Neural progenitor cell (in vitro differentiated cells): ENCODE measurements around the gene ST7L. TPM values are rescaled to one million over a fixed set of nuclear protein-coding genes. Genes with fewer than 3 reads are reported as not detected.

Experiments
- DNase-seq: peaks from one replicate; pipeline ENCODE4 v3.0.0-alpha.2; 2016; ENCODE audit warnings: low spot score
- H2AFZ ChIP-seq: fragments of 200-600 bp; sonication (generic); replicated peaks from 2 replicates; pipeline ENCODE4 v1.6.1; 2016; ENCODE audit warnings: antibody characterized with exemption
- H3F3A ChIP-seq: fragments of 200-600 bp; sonication (generic); 2 replicates; pipeline ENCODE4 v1.6.1; 2016; ENCODE audit warnings: antibody characterized with exemption, low read depth
- H3K27ac ChIP-seq: fragments of 200-600 bp; sonication (generic); 2 replicates; pipeline ENCODE4 v1.5.1; 2016; ENCODE audit warnings: mild to moderate bottlenecking
- H3K27me3 ChIP-seq: fragments of 200-600 bp; sonication (generic); 2 replicates; pipeline ENCODE4 v1.6.1; 2016; ENCODE audit warnings: mild to moderate bottlenecking, moderate library complexity
- H3K36me3 ChIP-seq: fragments of 200-600 bp; sonication (generic); 2 replicates; pipeline ENCODE4 v1.5.1; 2016
- H3K4me1 ChIP-seq: fragments of 200-600 bp; sonication (generic); 2 replicates; pipeline ENCODE4 v1.6.1; 2016; ENCODE audit warnings: mixed run types
- H3K4me2 ChIP-seq: fragments of 200-600 bp; sonication (generic); 2 replicates; pipeline ENCODE4 v1.6.1; 2016
- H3K4me3 ChIP-seq: fragments of 200-600 bp; sonication (generic); 2 replicates; pipeline ENCODE4 v1.5.1; 2016
- H3K79me2 ChIP-seq: fragments of 200-600 bp; sonication (generic); 2 replicates; pipeline ENCODE4 v1.6.1; 2016; ENCODE audit warnings: low read depth
- H3K9ac ChIP-seq: fragments of 200-600 bp; sonication (generic); 2 replicates; pipeline ENCODE4 v1.6.1; 2016
- H3K9me3 ChIP-seq: fragments of 200-600 bp; sonication (generic); 2 replicates; pipeline ENCODE4 v1.5.1; 2016; ENCODE audit warnings: low read depth
- H4K20me1 ChIP-seq: fragments of 200-600 bp; sonication (generic); 2 replicates; pipeline ENCODE4 v1.6.1; 2016; ENCODE audit warnings: low read depth
- H3K27ac Mint-ChIP-seq: 3 replicates; pipeline ENCODE4 v1.8.0; 2021; ENCODE audit warnings: mixed read lengths
- H3K27me3 Mint-ChIP-seq: 2 replicates; pipeline ENCODE4 v1.8.0; 2022; ENCODE audit warnings: low read depth, mild to moderate bottlenecking, inconsistent platforms, moderate library complexity, mixed read lengths; ENCODE audit not compliant: insufficient read depth
- H3K36me3 Mint-ChIP-seq: 3 replicates; pipeline ENCODE4 v1.8.0; 2021; ENCODE audit warnings: mixed read lengths
- H3K4me1 Mint-ChIP-seq: 3 replicates; pipeline ENCODE4 v1.8.0; 2021; ENCODE audit warnings: mixed read lengths
- H3K4me3 Mint-ChIP-seq: 3 replicates; pipeline ENCODE4 v1.8.0; 2021; ENCODE audit warnings: mild to moderate bottlenecking, moderate library complexity, mixed read lengths
- H3K9me3 Mint-ChIP-seq: 3 replicates; pipeline ENCODE4 v1.8.0; 2020; ENCODE audit warnings: mixed read lengths
- EZH2 ChIP-seq: fragments of 200-600 bp; sonication (generic); IDR thresholded peaks from 2 replicates; pipeline ENCODE4 v1.6.1; 2017; ENCODE audit warnings: antibody characterized with exemption, mild to moderate bottlenecking, moderate library complexity
- EZH2phosphoT487 ChIP-seq: fragments of 200-600 bp; sonication (generic); IDR thresholded peaks from 2 replicates; pipeline ENCODE4 v1.6.1; 2017; ENCODE audit warnings: antibody characterized with exemption
- total RNA-seq: library from RNA; depleted of rRNA; stranded (reverse); fragments of >200 nt; gene quantifications from 2 replicates; pipeline ENCODE4 v1.2.3, GENCODE V29; 2015; ENCODE audit warnings: low replicate concordance
- TF ChIP-seq, protein P1 (sequence below): fragments of 200-600 bp; sonication (generic); IDR thresholded peaks from 2 replicates; pipeline ENCODE4 v1.5.1; 2017; ENCODE audit warnings: antibody characterized with exemption, mild to moderate bottlenecking

ST7L gene
- total RNA-seq, 1 donor from 2014 or later: 26.1 TPM

DNA sequence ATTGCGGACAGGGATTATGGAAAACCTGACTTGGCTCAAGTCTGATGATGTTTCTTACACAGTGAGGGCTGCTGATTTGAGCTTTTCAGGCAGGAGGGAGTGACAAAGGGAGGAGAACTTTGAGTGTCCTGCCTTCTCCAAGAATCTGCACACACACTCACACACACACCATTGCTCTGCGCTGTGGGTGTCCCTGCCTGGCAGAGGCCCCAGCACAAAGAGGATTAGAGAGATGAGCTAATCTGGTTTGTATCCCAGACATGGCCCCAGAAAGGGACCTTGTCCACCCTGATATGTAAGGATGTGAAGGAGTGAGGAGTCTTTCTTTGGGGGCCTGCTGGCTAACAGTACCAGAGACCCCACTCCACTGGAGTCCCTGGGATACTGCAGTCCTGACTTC lies 116.1 kb downstream of the ST7L start:
- Mint-ChIP-seq H3K27me3 (peaks cover 13% of the 10 kb centered on the region), H3K4me3 (peak overlapping the region; percentile 78), H3K9me3 (no peaks in the 10 kb centered on the region), H3K27ac (peak overlapping the region; percentile 95), H3K4me1 (peaks cover 54% of the 10 kb centered on the region), H3K36me3 (no peaks in the 10 kb centered on the region)
- TF ChIP-seq EZH2: no peak
- TF ChIP-seq, protein P1, sequence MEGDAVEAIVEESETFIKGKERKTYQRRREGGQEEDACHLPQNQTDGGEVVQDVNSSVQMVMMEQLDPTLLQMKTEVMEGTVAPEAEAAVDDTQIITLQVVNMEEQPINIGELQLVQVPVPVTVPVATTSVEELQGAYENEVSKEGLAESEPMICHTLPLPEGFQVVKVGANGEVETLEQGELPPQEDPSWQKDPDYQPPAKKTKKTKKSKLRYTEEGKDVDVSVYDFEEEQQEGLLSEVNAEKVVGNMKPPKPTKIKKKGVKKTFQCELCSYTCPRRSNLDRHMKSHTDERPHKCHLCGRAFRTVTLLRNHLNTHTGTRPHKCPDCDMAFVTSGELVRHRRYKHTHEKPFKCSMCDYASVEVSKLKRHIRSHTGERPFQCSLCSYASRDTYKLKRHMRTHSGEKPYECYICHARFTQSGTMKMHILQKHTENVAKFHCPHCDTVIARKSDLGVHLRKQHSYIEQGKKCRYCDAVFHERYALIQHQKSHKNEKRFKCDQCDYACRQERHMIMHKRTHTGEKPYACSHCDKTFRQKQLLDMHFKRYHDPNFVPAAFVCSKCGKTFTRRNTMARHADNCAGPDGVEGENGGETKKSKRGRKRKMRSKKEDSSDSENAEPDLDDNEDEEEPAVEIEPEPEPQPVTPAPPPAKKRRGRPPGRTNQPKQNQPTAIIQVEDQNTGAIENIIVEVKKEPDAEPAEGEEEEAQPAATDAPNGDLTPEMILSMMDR: no peak
- TF ChIP-seq EZH2phosphoT487: no peak
- Histone ChIP-seq H3K79me2 (no peaks in the 10 kb centered on the region), H3K27ac (no peak overlapping the region), H3K36me3 (no peaks in the 10 kb centered on the region), H3K9me3 (no peaks in the 10 kb centered on the region), H3K4me3 (peak overlapping the region; percentile 54), H3K4me1 (peaks cover 26% of the 10 kb centered on the region), H4K20me1 (no peaks in the 10 kb centered on the region), H3K27me3 (peaks cover 93% of the 10 kb centered on the region), H3K9ac (no peak overlapping the region), H2AFZ (no peak overlapping the region), H3F3A (peaks cover 38% of the 10 kb centered on the region), H3K4me2 (peak overlapping the region; percentile 85)
- DNase-seq: peak; percentile 72

GRCh38 chr1:112501810-112502641 lies 116.9 kb downstream of the ST7L start:
- Histone ChIP-seq H3K4me2 (peak overlapping the region; percentile 85), H3K36me3 (no peaks in the 10 kb centered on the region), H3K9me3 (no peaks in the 10 kb centered on the region), H2AFZ (peak overlapping the region; percentile 23), H3K4me1 (peaks cover 21% of the 10 kb centered on the region), H3K27ac (no peak overlapping the region), H3K79me2 (no peaks in the 10 kb centered on the region), H3K4me3 (peak overlapping the region; percentile 54), H3F3A (peaks cover 31% of the 10 kb centered on the region), H3K27me3 (peaks cover 85% of the 10 kb centered on the region), H4K20me1 (no peaks in the 10 kb centered on the region), H3K9ac (no peak overlapping the region)
- Mint-ChIP-seq H3K27me3 (peaks cover 13% of the 10 kb centered on the region), H3K9me3 (no peaks in the 10 kb centered on the region), H3K27ac (peak overlapping the region; percentile 95), H3K36me3 (no peaks in the 10 kb centered on the region), H3K4me1 (peaks cover 49% of the 10 kb centered on the region), H3K4me3 (peak overlapping the region; percentile 78)
- peak; percentile 70 for TF ChIP-seq EZH2
- TF ChIP-seq, protein P1: peak; percentile 59
- no peak for TF ChIP-seq EZH2phosphoT487
- peak; percentile 84 for DNase-seq

GRCh38 chr1:112496290-112496689 lies 122.7 kb downstream of the ST7L start:
- no peak overlapping the region for H3K27ac ChIP-seq
- H3K36me3 Mint-ChIP-seq: no peaks in the 10 kb centered on the region
- no peak overlapping the region for H3K4me2 ChIP-seq
- H2AFZ ChIP-seq: no peak overlapping the region
- H3K9me3 ChIP-seq: no peaks in the 10 kb centered on the region
- H3K4me3 ChIP-seq: no peak overlapping the region
- no peak for TF ChIP-seq EZH2phosphoT487
- TF ChIP-seq, protein P1: no peak
- no peak for TF ChIP-seq EZH2
- H3K4me1 Mint-ChIP-seq: peaks cover 15% of the 10 kb centered on the region
- peak overlapping the region; percentile 2 for H3K27ac Mint-ChIP-seq
- peaks cover 3% of the 10 kb centered on the region for H3K9me3 Mint-ChIP-seq
- peaks cover 2% of the 10 kb centered on the region for H3K27me3 Mint-ChIP-seq
- H3K4me1 ChIP-seq: no peaks in the 10 kb centered on the region
- peaks cover 3% of the 10 kb centered on the region for H3F3A ChIP-seq
- H3K79me2 ChIP-seq: no peaks in the 10 kb centered on the region
- no peak overlapping the region for H3K9ac ChIP-seq
- no peaks in the 10 kb centered on the region for H4K20me1 ChIP-seq
- H3K36me3 ChIP-seq: no peaks in the 10 kb centered on the region
- peaks cover 37% of the 10 kb centered on the region for H3K27me3 ChIP-seq
- DNase-seq: no peak
- no peak overlapping the region for H3K4me3 Mint-ChIP-seq
